Measurements from ENCODE around the gene TRIM4.

DNA sequence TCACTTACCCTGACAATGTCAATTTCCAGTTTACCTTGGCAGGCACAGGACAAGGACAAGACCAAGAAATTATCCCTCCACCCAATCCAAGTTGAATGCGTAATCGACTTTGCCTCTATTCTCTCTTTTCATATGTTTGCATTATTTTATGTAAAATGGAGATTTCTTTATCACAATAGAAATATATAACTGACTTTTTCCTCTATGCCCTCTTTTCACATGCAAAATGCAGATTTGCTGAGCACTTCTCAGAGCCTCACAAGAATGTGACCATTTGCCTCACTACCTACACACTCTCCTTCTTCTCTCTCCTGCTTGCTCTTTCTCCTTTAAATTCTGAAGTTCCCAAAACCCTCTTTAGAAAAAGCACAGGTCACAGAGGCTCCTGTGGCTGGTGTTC is 76.4 kb downstream of the TRIM4 start:
- TF ChIP-seq, protein P1, sequence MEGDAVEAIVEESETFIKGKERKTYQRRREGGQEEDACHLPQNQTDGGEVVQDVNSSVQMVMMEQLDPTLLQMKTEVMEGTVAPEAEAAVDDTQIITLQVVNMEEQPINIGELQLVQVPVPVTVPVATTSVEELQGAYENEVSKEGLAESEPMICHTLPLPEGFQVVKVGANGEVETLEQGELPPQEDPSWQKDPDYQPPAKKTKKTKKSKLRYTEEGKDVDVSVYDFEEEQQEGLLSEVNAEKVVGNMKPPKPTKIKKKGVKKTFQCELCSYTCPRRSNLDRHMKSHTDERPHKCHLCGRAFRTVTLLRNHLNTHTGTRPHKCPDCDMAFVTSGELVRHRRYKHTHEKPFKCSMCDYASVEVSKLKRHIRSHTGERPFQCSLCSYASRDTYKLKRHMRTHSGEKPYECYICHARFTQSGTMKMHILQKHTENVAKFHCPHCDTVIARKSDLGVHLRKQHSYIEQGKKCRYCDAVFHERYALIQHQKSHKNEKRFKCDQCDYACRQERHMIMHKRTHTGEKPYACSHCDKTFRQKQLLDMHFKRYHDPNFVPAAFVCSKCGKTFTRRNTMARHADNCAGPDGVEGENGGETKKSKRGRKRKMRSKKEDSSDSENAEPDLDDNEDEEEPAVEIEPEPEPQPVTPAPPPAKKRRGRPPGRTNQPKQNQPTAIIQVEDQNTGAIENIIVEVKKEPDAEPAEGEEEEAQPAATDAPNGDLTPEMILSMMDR (IDR thresholded peaks at IDR 0.05) = no peak
- TF ChIP-seq POLR2AphosphoS5 (IDR thresholded peaks at IDR 0.05) = no peak
- no peak for TF ChIP-seq POLR2A (IDR thresholded peaks at IDR 0.05)
- no peak for TF ChIP-seq EP300 (IDR thresholded peaks at IDR 0.05)
